Fibroblast of lung (primary cell): Measurements from ENCODE around the gene ITPR2.

Source experiments
- CTCF ChIP-seq, 2 donors: IDR thresholded peaks in 1 of 2; conservative IDR thresholded peaks in 1 of 2; 1 replicate in 1 of 2; 2 replicates in 1 of 2; pipeline ENCODE4 v1.5.1; 2011 to 2012; ENCODE audit warnings: low read length in 2 of 2, control low read depth in 1 of 2, inconsistent platforms in 1 of 2, low read depth in 1 of 2, mild to moderate bottlenecking in 1 of 2
- EZH2 ChIP-seq: IDR thresholded peaks from 2 replicates; pipeline ENCODE4 v1.5.1; 2012; ENCODE audit warnings: low read length, control low read depth, mild to moderate bottlenecking; ENCODE audit errors: missing control alignments

- TF ChIP-seq CTCF (conservative IDR thresholded peaks at IDR 0.05 in 1 of 2, IDR thresholded peaks at IDR 0.05 in 1 of 2; ENCODE audit: low read depth in 1 of 2, low read length in 2 of 2) (no peak), EZH2 (no peak)
Observed at GRCh38 chr12:26801486-26801885, 31.5 kb downstream of the ITPR2 start.
